ENCODE data around the gene SYTL3. TPM values are rescaled to one million over a fixed set of nuclear protein-coding genes. Genes with fewer than 3 reads are reported as not detected.
"Not testable (repeated sequence)": the region's sequence is repeated elsewhere in the genome, so short reads cannot be mapped to it uniquely, and the experiment has no call there.

Gene SYTL3
- total RNA-seq, 1 experiment from 2014 or later: 16.4 TPM

DNA sequence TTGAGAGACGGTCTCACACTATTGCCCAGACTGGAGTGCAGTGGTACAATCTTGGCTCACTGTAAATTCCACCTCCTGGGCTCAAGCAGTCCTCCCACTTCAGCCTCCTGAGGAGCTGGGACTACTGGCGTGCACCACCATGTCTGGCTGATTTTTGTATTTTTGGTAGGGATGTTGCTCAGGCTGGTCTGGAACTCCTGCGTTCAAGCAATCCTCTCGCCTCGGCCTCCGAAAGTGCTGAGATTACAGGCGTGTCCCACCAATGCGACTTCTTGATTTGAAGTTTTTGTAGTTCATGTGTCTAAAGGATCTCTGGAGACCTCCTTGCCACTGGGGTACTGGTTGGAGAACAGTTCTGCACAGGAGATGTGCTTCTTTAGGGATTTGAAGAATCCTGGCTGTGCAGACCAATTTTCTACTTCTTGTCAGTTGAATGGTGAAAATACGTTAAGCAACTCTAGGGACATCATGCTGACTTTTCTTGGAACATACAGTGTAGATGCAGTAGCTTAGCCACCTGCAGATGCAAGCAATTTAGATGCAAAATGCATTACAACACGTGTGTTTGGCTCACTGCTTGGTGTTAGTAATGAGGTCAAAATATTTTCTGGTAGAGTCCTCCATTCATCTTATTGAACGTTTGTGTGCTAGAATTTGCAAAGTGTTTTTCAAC is 28.2 kb downstream of the SYTL3 start:
- Histone ChIP-seq H3K4me1 (no peaks in the 10 kb centered on the region), H3K9me3 (replicated peaks) (no peaks in the 10 kb centered on the region), H3K4me3 (no peak overlapping the region), H3K27ac (no peak overlapping the region), H3K27me3 (no peaks in the 10 kb centered on the region), H3K36me3 (peaks cover 10% of the 10 kb centered on the region)
- DNase-seq: no peak

DNA sequence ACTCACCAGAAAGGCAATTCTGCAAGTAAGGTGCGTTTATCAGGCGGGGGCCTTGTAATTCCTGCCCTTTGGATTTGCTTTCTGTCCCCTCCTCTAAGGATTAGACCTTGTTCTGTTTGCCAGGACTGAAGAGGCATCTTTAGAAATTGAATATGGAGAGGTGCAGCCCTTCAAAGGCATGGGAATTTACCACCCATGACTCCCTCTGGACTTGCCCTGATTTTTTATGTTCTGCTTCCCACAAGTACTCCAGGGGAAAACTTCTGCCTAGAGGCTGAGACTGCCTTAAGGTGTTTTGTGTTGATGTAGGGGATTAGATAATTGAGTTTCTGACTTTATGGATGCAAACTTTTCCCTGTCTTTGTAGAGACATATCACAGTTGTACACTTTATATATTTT is 30.2 kb downstream of the SYTL3 start:
- Histone ChIP-seq H3K36me3 (peaks cover 14% of the 10 kb centered on the region), H3K4me3 (no peak overlapping the region)

GRCh38 chr6:158680481-158680880 is 30.6 kb downstream of the SYTL3 start:
- Histone ChIP-seq H3K4me1 (no peaks in the 10 kb centered on the region), H3K27me3 (no peaks in the 10 kb centered on the region), H3K9me3 (replicated peaks) (no peaks in the 10 kb centered on the region), H3K4me3 (no peak overlapping the region), H3K36me3 (peaks cover 11% of the 10 kb centered on the region), H3K27ac (no peak overlapping the region)
- no peak for DNase-seq

More for the DNA sequence above, 30.2 kb downstream of the SYTL3 start:
- H3K4me1 ChIP-seq: no peaks in the 10 kb centered on the region
- no peak overlapping the region for H3K27ac ChIP-seq
- DNase-seq: no peak
- no peaks in the 10 kb centered on the region for H3K27me3 ChIP-seq
- H3K9me3 ChIP-seq (replicated peaks): no peaks in the 10 kb centered on the region

- no peak overlapping the region for H3K27ac ChIP-seq
- DNase-seq: no peak
- H3K36me3 ChIP-seq: peaks cover 10% of the 10 kb centered on the region
- no peaks in the 10 kb centered on the region for H3K27me3 ChIP-seq
- H3K4me3 ChIP-seq: no peak overlapping the region
- H3K9me3 ChIP-seq (replicated peaks): no peaks in the 10 kb centered on the region
- no peaks in the 10 kb centered on the region for H3K4me1 ChIP-seq
Measured at GRCh38 chr6:158684311-158684710, 34.5 kb downstream of the SYTL3 start.

GRCh38 chr6:158684745-158685324 is 35.0 kb downstream of the SYTL3 start:
- Histone ChIP-seq H3K36me3 (peaks cover 10% of the 10 kb centered on the region), H3K27ac (no peak overlapping the region), H3K9me3 (replicated peaks) (no peaks in the 10 kb centered on the region), H3K27me3 (no peaks in the 10 kb centered on the region), H3K4me1 (no peaks in the 10 kb centered on the region), H3K4me3 (no peak overlapping the region)
- DNase-seq: no peak

DNA sequence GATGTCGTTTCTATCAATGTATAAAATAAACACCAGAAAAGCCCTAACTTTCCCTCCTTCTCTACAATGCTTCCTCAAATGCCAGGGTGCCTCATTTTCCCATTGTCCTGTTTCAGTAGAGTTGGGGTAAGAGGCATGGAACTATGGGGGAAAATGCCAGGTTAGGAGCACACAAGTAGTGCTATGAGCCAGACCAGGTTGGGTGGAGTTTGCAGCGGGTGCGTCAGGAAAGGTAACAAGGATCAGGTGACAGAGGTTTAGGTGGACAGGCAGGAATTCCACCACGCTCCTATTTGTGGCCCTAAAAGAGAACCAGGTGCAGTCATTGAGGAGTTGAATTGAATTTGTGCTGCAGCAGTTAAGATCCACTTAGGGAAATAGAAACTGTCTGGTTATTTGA is 36.5 kb downstream of the SYTL3 start:
- Histone ChIP-seq H3K9me3 (replicated peaks) (no peaks in the 10 kb centered on the region), H3K4me3 (no peak overlapping the region), H3K4me1 (no peaks in the 10 kb centered on the region), H3K27ac (no peak overlapping the region), H3K27me3 (no peaks in the 10 kb centered on the region), H3K36me3 (peaks cover 10% of the 10 kb centered on the region)
- no peak for DNase-seq

GRCh38 chr6:158686791-158687381 is 37.0 kb downstream of the SYTL3 start:
- no peaks in the 10 kb centered on the region for H3K4me1 ChIP-seq
- H3K27ac ChIP-seq: no peak overlapping the region
- H3K9me3 ChIP-seq (replicated peaks): no peaks in the 10 kb centered on the region
- H3K36me3 ChIP-seq: peaks cover 10% of the 10 kb centered on the region
- H3K4me3 ChIP-seq: no peak overlapping the region
- no peaks in the 10 kb centered on the region for H3K27me3 ChIP-seq
- DNase-seq: no peak

- no peak overlapping the region for H3K27ac ChIP-seq
- no peak overlapping the region for H3K4me3 ChIP-seq
- no peak for DNase-seq
- no peaks in the 10 kb centered on the region for H3K9me3 ChIP-seq (replicated peaks)
- H3K36me3 ChIP-seq: peaks cover 10% of the 10 kb centered on the region
- H3K4me1 ChIP-seq: no peaks in the 10 kb centered on the region
- no peaks in the 10 kb centered on the region for H3K27me3 ChIP-seq
Measured at GRCh38 chr6:158687506-158687905, 37.7 kb downstream of the SYTL3 start.

DNA sequence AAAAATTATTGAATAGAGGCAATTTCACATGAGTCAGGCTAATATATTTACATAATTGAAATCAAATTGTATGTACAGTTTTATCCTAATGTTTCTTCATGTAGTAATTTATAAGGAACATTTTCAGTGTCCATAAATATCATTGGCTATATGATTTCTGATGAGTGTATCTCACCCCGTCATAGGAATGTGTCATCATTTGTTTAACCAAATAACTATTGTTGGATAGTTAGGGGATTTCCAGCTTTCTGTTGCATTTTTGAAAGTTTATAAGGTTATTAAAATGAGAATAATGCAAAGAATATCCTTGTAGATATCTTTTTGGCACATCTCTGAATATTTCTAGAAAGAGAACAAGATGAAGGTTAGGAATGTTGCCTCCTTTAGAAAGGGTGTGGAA is 39.0 kb downstream of the SYTL3 start:
- Histone ChIP-seq H3K27me3 (no peaks in the 10 kb centered on the region), H3K36me3 (peaks cover 3% of the 10 kb centered on the region; the same call in 1 of the 2 replicates), H3K27ac (no peak overlapping the region), H3K4me1 (no peaks in the 10 kb centered on the region), H3K4me3 (no peak overlapping the region), H3K9me3 (replicated peaks) (no peaks in the 10 kb centered on the region)
- no peak for DNase-seq

DNA sequence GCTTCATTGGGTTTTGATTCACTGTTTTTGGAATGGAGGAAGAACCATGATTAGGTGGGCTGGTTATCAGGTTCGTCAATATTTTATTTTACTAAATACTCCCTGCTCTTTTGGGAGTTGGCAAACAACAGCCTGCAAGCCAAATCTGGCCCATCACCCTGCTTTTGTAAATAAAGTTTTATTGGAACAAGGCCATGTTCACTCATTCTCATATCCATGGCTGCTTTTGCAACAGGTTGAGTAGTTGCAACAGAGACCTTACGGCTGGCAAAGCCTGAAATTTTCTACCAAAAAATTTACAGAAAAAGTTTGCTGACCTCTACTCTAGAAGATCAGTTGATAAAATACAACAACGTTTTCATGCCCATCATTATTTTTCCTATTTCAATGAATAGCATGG is 45.1 kb downstream of the SYTL3 start:
- H3K36me3 ChIP-seq: peaks cover 2% of the 10 kb centered on the region; the same call in 1 of the 2 replicates
- H3K27me3 ChIP-seq: no peaks in the 10 kb centered on the region
- no peak overlapping the region for H3K4me3 ChIP-seq
- no peak overlapping the region for H3K27ac ChIP-seq
- DNase-seq: no peak
- H3K9me3 ChIP-seq (replicated peaks): no peaks in the 10 kb centered on the region
- H3K4me1 ChIP-seq: no peaks in the 10 kb centered on the region

DNA sequence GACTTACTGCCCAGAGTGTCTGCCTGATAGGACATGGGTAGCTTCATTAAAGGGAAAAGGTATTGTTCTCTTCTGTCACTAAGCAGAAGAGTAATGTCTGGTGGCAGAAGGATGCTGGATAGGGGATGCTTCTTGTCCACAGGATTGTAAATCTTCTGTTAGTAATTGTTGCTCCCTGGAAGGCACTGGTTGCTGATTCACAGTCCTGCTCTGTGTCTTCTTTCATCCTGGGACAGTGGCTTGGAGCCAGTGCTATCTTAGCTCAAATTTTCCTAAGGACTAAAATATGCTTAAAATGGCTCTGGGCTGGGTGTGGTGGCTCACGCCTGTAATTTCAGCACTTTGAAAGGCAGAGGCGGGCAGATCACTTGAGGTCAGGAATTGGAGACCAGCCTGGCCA is 48.0 kb downstream of the SYTL3 start:
- no peak overlapping the region for H3K27ac ChIP-seq
- peaks cover 2% of the 10 kb centered on the region; the same call in 1 of the 2 replicates for H3K36me3 ChIP-seq
- H3K4me1 ChIP-seq: no peaks in the 10 kb centered on the region
- no peak overlapping the region for H3K4me3 ChIP-seq
- no peaks in the 10 kb centered on the region; the same call in 1 of the 2 replicates for H3K27me3 ChIP-seq
- no peaks in the 10 kb centered on the region for H3K9me3 ChIP-seq (replicated peaks)
- DNase-seq: no peak

DNA sequence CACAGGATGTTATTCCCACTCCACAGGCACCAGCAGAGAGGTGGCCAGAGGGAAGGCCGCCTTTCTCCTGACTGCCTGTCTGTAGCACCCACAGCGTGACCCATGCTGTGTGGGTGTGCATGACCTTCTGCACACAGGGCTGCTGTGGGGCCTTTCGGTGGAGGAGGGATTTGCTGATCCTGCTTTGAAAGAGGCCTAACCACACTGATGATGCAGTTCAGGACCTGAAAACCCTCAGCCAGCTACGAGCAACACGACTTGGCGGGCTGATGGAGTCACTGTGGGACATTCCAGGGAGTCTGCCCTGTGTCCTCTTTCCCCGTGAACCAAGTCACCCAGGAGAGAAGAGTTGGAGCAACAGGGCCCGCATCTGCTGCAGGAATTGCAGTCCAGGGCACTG is 49.1 kb downstream of the SYTL3 start:
- no peak for DNase-seq
- no peaks in the 10 kb centered on the region for H3K9me3 ChIP-seq (replicated peaks)
- no peak overlapping the region for H3K27ac ChIP-seq
- H3K4me1 ChIP-seq: no peaks in the 10 kb centered on the region
- H3K36me3 ChIP-seq: peaks cover 2% of the 10 kb centered on the region; the same call in 1 of the 2 replicates
- no peak overlapping the region for H3K4me3 ChIP-seq
- no peaks in the 10 kb centered on the region; the same call in 1 of the 2 replicates for H3K27me3 ChIP-seq

DNA sequence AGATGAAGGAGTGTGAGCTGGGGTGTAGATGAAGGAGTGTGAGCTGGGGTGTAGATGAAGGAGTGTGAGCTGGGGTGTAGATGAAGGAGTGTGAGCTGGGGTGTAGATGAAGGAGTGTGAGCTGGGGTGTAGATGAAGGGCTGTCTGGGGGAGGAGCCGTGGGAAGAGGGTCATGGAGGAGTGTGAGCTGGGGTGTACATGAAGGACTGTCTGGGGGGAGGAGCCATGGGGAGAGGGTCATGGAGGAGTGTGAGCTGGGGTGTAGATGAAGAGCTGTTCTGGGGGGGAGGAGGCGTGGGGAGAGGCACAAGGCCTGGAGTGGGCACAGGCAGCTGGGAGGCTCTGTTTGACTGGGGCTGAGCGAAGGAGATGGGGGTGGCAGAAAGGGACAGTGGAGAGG is 51.4 kb downstream of the SYTL3 start:
- H3K4me1 ChIP-seq; DNase-seq; H3K36me3 ChIP-seq; H3K27me3 ChIP-seq; H3K4me3 ChIP-seq; H3K27ac ChIP-seq; H3K9me3 ChIP-seq (replicated peaks): not testable (repeated sequence)

GRCh38 chr6:158703111-158703836 is 53.4 kb downstream of the SYTL3 start:
- Histone ChIP-seq H3K36me3 (no peaks in the 10 kb centered on the region), H3K9me3 (replicated peaks) (no peaks in the 10 kb centered on the region), H3K4me1 (peaks cover 3% of the 10 kb centered on the region; the same call in 1 of the 2 replicates), H3K27ac (no peak overlapping the region), H3K27me3 (no peaks in the 10 kb centered on the region; the same call in 1 of the 2 replicates), H3K4me3 (no peak overlapping the region)
- DNase-seq: no peak

All from SJCRH30 (cell line).